HFF-Myc (cell line): Measurements from ENCODE around the gene DLX2.

Source experiments
- DNase-seq: peaks from one replicate; pipeline ENCODE4 v3.0.0-alpha.2; 2011; ENCODE audit warnings: low read depth; ENCODE audit errors: extremely low read depth
- H3K4me3 ChIP-seq: replicated peaks from 2 replicates; pipeline ENCODE4 v1.5.1; 2011; ENCODE audit warnings: low read depth, mild to moderate bottlenecking, control low read depth, low read length
- CTCF ChIP-seq: IDR thresholded peaks from 2 replicates; pipeline ENCODE4 v1.5.1; 2012; ENCODE audit warnings: mild to moderate bottlenecking, low read depth, low read length, control low read depth; ENCODE audit errors: missing control alignments

The DLX2 gene

DNA sequence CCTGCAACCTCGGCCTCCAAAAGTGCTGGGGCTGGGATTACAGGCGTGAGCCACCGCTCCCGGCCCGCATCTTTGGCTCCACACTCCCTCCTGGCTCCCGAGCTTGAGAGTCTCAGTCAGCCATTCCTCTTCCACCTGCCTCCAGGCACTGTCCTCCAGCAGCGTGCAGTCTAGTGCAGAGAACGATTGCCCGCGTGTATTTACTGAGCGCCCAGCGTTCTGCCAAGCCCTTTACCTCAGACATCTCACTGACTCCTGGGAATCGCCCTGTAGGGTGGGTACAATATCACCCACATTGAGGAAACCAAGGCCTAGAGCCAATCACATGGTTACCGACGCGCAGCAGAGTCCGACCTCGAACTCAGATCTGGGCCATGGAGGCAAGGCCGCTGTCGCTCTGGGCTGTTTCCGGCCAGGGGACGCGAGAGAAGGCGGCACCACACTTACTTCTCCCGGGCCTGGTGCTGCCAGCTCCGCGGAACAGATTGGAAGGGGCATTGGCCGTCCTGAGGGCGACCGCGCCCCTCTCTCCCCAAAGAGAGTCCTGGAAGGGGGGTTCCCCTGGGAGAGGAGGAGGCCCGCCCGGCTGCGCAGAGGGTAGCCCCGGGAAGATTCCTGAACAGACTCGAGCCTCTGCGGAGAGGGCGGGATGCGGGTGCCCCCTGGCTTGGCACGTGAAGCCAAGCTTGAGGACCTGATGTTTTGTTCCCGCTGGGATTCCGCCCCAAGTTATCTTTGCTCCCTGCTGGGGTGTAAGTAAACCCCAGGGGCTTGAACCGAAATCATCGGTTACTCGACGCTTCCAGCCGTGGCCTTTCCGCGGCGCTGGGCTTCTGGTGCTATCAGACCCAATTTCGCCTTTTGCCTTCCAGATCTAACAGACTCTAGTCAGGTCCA, 5.2 kb upstream of the DLX2 start:
- DNase-seq = no peak
- TF ChIP-seq CTCF = no peak
- no peak overlapping the region for H3K4me3 ChIP-seq

DNA sequence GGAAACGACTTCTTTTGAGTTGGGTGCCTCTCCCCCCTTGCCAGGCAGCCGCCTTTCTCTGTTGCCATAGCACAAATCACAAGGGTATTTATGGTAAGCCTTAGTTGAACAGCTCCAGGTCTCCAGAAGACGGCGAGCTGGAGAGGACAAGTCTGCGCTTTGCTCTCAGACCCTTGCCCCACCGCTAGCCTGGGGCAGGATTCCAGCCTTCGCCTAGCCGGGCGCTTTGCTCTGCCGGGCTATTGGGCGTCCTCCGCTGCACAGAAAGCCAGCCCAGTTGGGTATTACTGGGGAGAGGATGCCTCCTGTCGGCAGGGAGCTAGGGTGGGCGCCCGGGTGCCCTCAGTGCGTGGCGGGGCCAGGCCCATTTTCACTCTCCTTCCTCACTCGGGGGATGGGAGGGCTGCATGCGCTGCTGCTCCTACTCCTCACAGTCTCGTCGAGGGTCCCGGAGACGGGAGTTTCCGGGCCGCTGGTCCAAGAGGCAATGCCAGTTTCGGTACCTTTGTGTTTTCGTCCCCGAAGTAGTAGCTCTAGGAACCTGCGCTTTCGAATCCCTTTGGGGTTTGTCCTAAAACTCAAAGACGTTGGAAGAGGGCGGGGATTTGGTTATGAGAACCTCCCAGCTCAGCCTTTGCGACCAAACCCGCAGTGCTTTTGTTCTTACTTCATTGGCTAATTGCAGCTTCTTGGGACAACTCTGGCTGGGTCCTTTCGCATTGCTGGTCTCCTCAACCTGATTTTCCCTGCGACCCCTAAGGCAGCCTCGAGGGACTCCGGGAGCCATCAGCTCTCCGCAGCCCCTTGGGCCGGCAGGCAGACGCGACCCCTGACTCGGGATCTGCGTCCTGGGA, 3.6 kb upstream of the DLX2 start:
- peak; percentile 61 for TF ChIP-seq CTCF
- DNase-seq = no peak
- peak overlapping the region; percentile 38 for H3K4me3 ChIP-seq

- no peak for TF ChIP-seq CTCF
- peak overlapping the region; percentile 38 for H3K4me3 ChIP-seq
- no peak for DNase-seq
Measured at GRCh38 chr2:172105471-172106107, 2.9 kb upstream of the DLX2 start.

GRCh38 chr2:172103471-172104272, 972 bp upstream of the DLX2 start:
- H3K4me3 ChIP-seq = peak overlapping the region; percentile 64

DNA sequence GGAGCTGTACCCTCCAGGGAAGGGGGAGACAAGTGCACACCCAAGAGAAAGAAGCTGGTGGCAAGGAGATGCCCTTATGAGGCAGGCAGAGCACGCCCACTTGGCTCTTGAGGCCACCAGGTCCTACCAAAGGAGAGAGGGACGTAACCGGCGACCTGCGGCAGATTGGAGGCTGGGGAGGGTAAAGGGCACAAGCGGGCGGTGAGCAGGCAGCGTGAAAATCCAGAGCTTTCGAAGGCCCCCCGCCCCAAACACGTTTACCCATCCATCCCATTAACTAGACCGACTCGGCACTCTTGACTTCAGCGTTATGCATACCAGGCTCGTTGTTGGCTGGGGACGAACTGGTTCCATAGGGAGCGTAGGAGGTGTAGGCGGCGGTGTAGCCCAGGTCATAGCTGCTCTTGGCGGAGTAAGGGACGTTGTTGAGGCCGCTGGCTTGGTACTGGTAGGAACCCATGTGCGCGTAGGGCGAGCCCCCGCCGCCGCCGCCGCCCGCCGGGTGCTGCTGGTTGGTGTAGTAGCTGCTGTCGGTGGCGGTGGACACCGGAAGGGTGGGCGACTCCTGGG, 794 bp downstream of the DLX2 start:
- TF ChIP-seq CTCF = no peak
- no peak for DNase-seq
- H3K4me3 ChIP-seq = peak overlapping the region; percentile 64

More at GRCh38 chr2:172103471-172104272, 972 bp upstream of the DLX2 start:
- DNase-seq = no peak
- TF ChIP-seq CTCF = peak; percentile 85
